Measurements from ENCODE around the gene HNRNPC. TPM values are rescaled to one million over a fixed set of nuclear protein-coding genes. Genes with fewer than 3 reads are reported as not detected.
"Not testable (repeated sequence)": the region's sequence is repeated elsewhere in the genome, so short reads cannot be mapped to it uniquely, and the experiment has no call there.

The HNRNPC gene
- polyA plus RNA-seq, 1 donor (not counting 4 experiments of a cell fraction or from before 2014, with no cell fraction given) = 871 TPM

GRCh38 chr14:21227150-21227549 is 42.1 kb downstream of the HNRNPC start:
- DNase-seq (ENCODE audit: low read depth, low spot score) (no peak), FAIRE-seq (no peak)
- Histone ChIP-seq H3K4me1 (ENCODE audit: control insufficient read depth, extremely low read depth, insufficient read depth, low read length) (no peaks in the 10 kb centered on the region), H3K27ac (ENCODE audit: control insufficient read depth, insufficient read depth, low read length) (no peak overlapping the region), H3K4me3 (ENCODE audit: control insufficient read depth in 2 of 3, extremely low read depth in 1 of 3, insufficient read depth in 2 of 3, low read depth in 1 of 3, low read length in 3 of 3) (no peak overlapping the region), H3K27me3 (ENCODE audit: control insufficient read depth, extremely low read depth, insufficient read depth, low read length) (no peaks in the 10 kb centered on the region), H3K36me3 (ENCODE audit: control insufficient read depth in 2 of 2, extremely low read depth in 1 of 2, insufficient read depth in 2 of 2, low read length in 2 of 2) (peaks cover 31 to 50% of the 10 kb centered on the region in 2 experiments), H3K9me1 (ENCODE audit: control insufficient read depth, extremely low read depth, insufficient read depth, low read length) (no peaks in the 10 kb centered on the region), H2AFZ (ENCODE audit: control insufficient read depth, low read length) (no peak overlapping the region), H3K9me3 (ENCODE audit: control insufficient read depth, low read depth, low read length) (no peaks in the 10 kb centered on the region), H3K9ac (ENCODE audit: control insufficient read depth, extremely low read depth, insufficient read depth, low read length) (no peak overlapping the region), H4K20me1 (ENCODE audit: control insufficient read depth, extremely low read depth, insufficient read depth, low read length) (peaks cover 42% of the 10 kb centered on the region), H3K79me2 (ENCODE audit: control insufficient read depth, insufficient read depth, low read length) (peaks cover 97% of the 10 kb centered on the region), H3K4me2 (ENCODE audit: control insufficient read depth, extremely low read depth, insufficient read depth, low read depth, low read length) (no peak overlapping the region)
- dilution Hi-C loops (cut with MboI; ENCODE audit: extremely low pct_ligation_motif_present, low sequenced_read_pairs) = no loop called here
- TF ChIP-seq EZH2 (IDR thresholded peaks at IDR 0.05; ENCODE audit: low read length) = no peak
- TF ChIP-seq CTCF (optimal IDR thresholded peaks at IDR 0.05 in 1 of 3, IDR thresholded peaks at IDR 0.05 in 1 of 3, conservative IDR thresholded peaks at IDR 0.05 in 1 of 3; ENCODE audit: extremely low read depth in 1 of 3, insufficient read depth in 2 of 3, low read length in 3 of 3) = no peak

GRCh38 chr14:21226467-21226866 is 42.8 kb downstream of the HNRNPC start:
- Histone ChIP-seq H3K27ac (ENCODE audit: control insufficient read depth, insufficient read depth, low read length) (no peak overlapping the region), H3K9me1 (ENCODE audit: control insufficient read depth, extremely low read depth, insufficient read depth, low read length) (no peaks in the 10 kb centered on the region), H3K36me3 (ENCODE audit: control insufficient read depth in 2 of 2, extremely low read depth in 1 of 2, insufficient read depth in 2 of 2, low read length in 2 of 2) (peaks cover 28 to 51% of the 10 kb centered on the region in 2 experiments), H3K9me3 (ENCODE audit: control insufficient read depth, low read depth, low read length) (no peaks in the 10 kb centered on the region), H3K4me1 (ENCODE audit: control insufficient read depth, extremely low read depth, insufficient read depth, low read length) (no peaks in the 10 kb centered on the region), H3K4me2 (ENCODE audit: control insufficient read depth, extremely low read depth, insufficient read depth, low read depth, low read length) (no peak overlapping the region), H3K9ac (ENCODE audit: control insufficient read depth, extremely low read depth, insufficient read depth, low read length) (no peak overlapping the region), H2AFZ (ENCODE audit: control insufficient read depth, low read length) (no peak overlapping the region), H4K20me1 (ENCODE audit: control insufficient read depth, extremely low read depth, insufficient read depth, low read length) (peaks cover 45% of the 10 kb centered on the region), H3K4me3 (ENCODE audit: control insufficient read depth in 2 of 3, extremely low read depth in 1 of 3, insufficient read depth in 2 of 3, low read depth in 1 of 3, low read length in 3 of 3) (no peak overlapping the region), H3K79me2 (ENCODE audit: control insufficient read depth, insufficient read depth, low read length) (peaks cover 98% of the 10 kb centered on the region), H3K27me3 (ENCODE audit: control insufficient read depth, extremely low read depth, insufficient read depth, low read length) (no peaks in the 10 kb centered on the region)
- dilution Hi-C loops (cut with MboI; ENCODE audit: extremely low pct_ligation_motif_present, low sequenced_read_pairs) = no loop called here
- DNase-seq (ENCODE audit: low read depth, low spot score) (no peak), FAIRE-seq (no peak)
- TF ChIP-seq CTCF (optimal IDR thresholded peaks at IDR 0.05 in 1 of 3, IDR thresholded peaks at IDR 0.05 in 1 of 3, conservative IDR thresholded peaks at IDR 0.05 in 1 of 3; ENCODE audit: extremely low read depth in 1 of 3, insufficient read depth in 2 of 3, low read length in 3 of 3) = no peak
- no peak for TF ChIP-seq EZH2 (IDR thresholded peaks at IDR 0.05; ENCODE audit: low read length)

GRCh38 chr14:21225164-21225563 is 44.1 kb downstream of the HNRNPC start:
- H3K9ac ChIP-seq (ENCODE audit: control insufficient read depth, extremely low read depth, insufficient read depth, low read length) = not testable (repeated sequence)

More at GRCh38 chr14:21225164-21225563, 44.1 kb downstream of the HNRNPC start:
- H3K9me1 ChIP-seq (ENCODE audit: control insufficient read depth, extremely low read depth, insufficient read depth, low read length); DNase-seq (ENCODE audit: low read depth, low spot score); H3K4me1 ChIP-seq (ENCODE audit: control insufficient read depth, extremely low read depth, insufficient read depth, low read length); dilution Hi-C loops (cut with MboI; ENCODE audit: extremely low pct_ligation_motif_present, low sequenced_read_pairs); H2AFZ ChIP-seq (ENCODE audit: control insufficient read depth, low read length); FAIRE-seq; H3K4me3 ChIP-seq (ENCODE audit: control insufficient read depth in 2 of 3, extremely low read depth in 1 of 3, insufficient read depth in 2 of 3, low read depth in 1 of 3, low read length in 3 of 3); H3K27ac ChIP-seq (ENCODE audit: control insufficient read depth, insufficient read depth, low read length); H3K27me3 ChIP-seq (ENCODE audit: control insufficient read depth, extremely low read depth, insufficient read depth, low read length); H3K9me3 ChIP-seq (ENCODE audit: control insufficient read depth, low read depth, low read length); H3K4me2 ChIP-seq (ENCODE audit: control insufficient read depth, extremely low read depth, insufficient read depth, low read depth, low read length): not testable (repeated sequence)
- peaks cover 22 to 41% of the 10 kb centered on the region in 2 experiments for H3K36me3 ChIP-seq (ENCODE audit: control insufficient read depth in 2 of 2, extremely low read depth in 1 of 2, insufficient read depth in 2 of 2, low read length in 2 of 2)
- H3K79me2 ChIP-seq (ENCODE audit: control insufficient read depth, insufficient read depth, low read length) = peaks cover 98% of the 10 kb centered on the region
- peaks cover 49% of the 10 kb centered on the region for H4K20me1 ChIP-seq (ENCODE audit: control insufficient read depth, extremely low read depth, insufficient read depth, low read length)
